Neural cell (in vitro differentiated cells): ENCODE measurements around the gene RAMP2. TPM values are rescaled to one million over a fixed set of nuclear protein-coding genes. Genes with fewer than 3 reads are reported as not detected.
"Not testable (repeated sequence)": the region's sequence is repeated elsewhere in the genome, so short reads cannot be mapped to it uniquely, and the experiment has no call there.

Source experiments
- H2AFZ ChIP-seq: fragments of 200-600, 300-800 bp; sonication (generic), shearing (Covaris generic); 2 replicates; pipeline ENCODE4 v1.6.0; 2014; ENCODE audit warnings: low read depth, mild to moderate bottlenecking, antibody characterized with exemption, low read length, moderate library complexity
- H3F3A ChIP-seq: fragments of 200-600 bp; shearing (Covaris generic); 2 replicates; pipeline ENCODE4 v1.6.1; 2016; ENCODE audit warnings: mild to moderate bottlenecking, moderate library complexity, mixed read lengths, antibody characterized with exemption, low read length; ENCODE audit not compliant: insufficient read depth, poor library complexity, severe bottlenecking
- H3K27ac ChIP-seq: fragments of 200-600, 300-800 bp; sonication (generic), shearing (Covaris generic); 2 replicates; pipeline ENCODE4 v1.5.1; 2014; ENCODE audit warnings: mild to moderate bottlenecking, low read length, moderate library complexity
- H3K27me3 ChIP-seq: fragments of 300-800, 200-600 bp; sonication (generic), shearing (Covaris generic); 2 replicates; pipeline ENCODE4 v1.6.0; 2014; ENCODE audit warnings: mild to moderate bottlenecking, low read depth, low read length, moderate library complexity; ENCODE audit not compliant: insufficient read depth
- H3K36me3 ChIP-seq: fragments of 300-800, 200-600 bp; sonication (generic), shearing (Covaris generic); 2 replicates; pipeline ENCODE4 v1.5.1; 2014; ENCODE audit warnings: mild to moderate bottlenecking, antibody characterized with exemption, low read length, moderate library complexity; ENCODE audit not compliant: insufficient read depth
- H3K4me2 ChIP-seq: fragments of 300-800, 200-600 bp; sonication (generic), shearing (Covaris generic); 2 replicates; pipeline ENCODE4 v1.6.0; 2014; ENCODE audit warnings: mild to moderate bottlenecking, low read length
- H3K4me3 ChIP-seq: fragments of 300-800, 200-600 bp; sonication (generic), shearing (Covaris generic); 2 replicates; pipeline ENCODE4 v1.5.1; 2014; ENCODE audit warnings: mild to moderate bottlenecking, low read length, moderate library complexity
- H3K79me2 ChIP-seq: fragments of 200-600 bp; shearing (Covaris generic); replicated peaks from 2 replicates; pipeline ENCODE4 v1.6.0; 2014; ENCODE audit warnings: mild to moderate bottlenecking, low read length, moderate library complexity; ENCODE audit not compliant: insufficient read depth
- H3K9ac ChIP-seq: fragments of 300-800, 200-600 bp; sonication (generic), shearing (Covaris generic); 2 replicates; pipeline ENCODE4 v1.6.1; 2016; ENCODE audit warnings: mild to moderate bottlenecking, low read length, mixed read lengths
- H3K9me2 ChIP-seq: fragments of 200-600 bp; shearing (Covaris generic); 2 replicates; pipeline ENCODE4 v1.6.1; 2016; ENCODE audit warnings: mild to moderate bottlenecking, low read length, mixed read lengths; ENCODE audit not compliant: insufficient read depth
- H3K9me3 ChIP-seq: fragments of 200-600, 300-800 bp; sonication (generic), shearing (Covaris generic); 2 replicates; pipeline ENCODE4 v1.6.1; 2016; ENCODE audit warnings: mild to moderate bottlenecking, mixed run types, low read length, moderate library complexity, mixed read lengths
- H4K20me1 ChIP-seq: fragments of 200-600 bp; shearing (Covaris generic); 2 replicates; pipeline ENCODE4 v1.6.1; 2016; ENCODE audit warnings: mild to moderate bottlenecking, mixed run types; ENCODE audit not compliant: insufficient read depth
- CTCF ChIP-seq: fragments of 450-650 bp; IDR thresholded peaks from 2 replicates; pipeline ENCODE4 v1.5.1; 2014; ENCODE audit warnings: antibody characterized with exemption, mild to moderate bottlenecking, moderate library complexity; ENCODE audit not compliant: poor library complexity, severe bottlenecking
- EP300 ChIP-seq: fragments of 450-650 bp; conservative IDR thresholded peaks from 2 replicates; pipeline ENCODE4 v1.6.1; 2014; ENCODE audit warnings: antibody characterized with exemption, mild to moderate bottlenecking, moderate library complexity; ENCODE audit not compliant: poor library complexity, severe bottlenecking
- EZH2 ChIP-seq: fragments of 200-600, 300-800 bp; shearing (Covaris generic), sonication (generic); IDR thresholded peaks from 2 replicates; pipeline ENCODE4 v1.6.1; 2014; ENCODE audit warnings: antibody characterized with exemption, low read length, borderline replicate concordance, mild to moderate bottlenecking; ENCODE audit not compliant: insufficient read depth, poor library complexity, severe bottlenecking
- MXI1 ChIP-seq: fragments of 450-650 bp; conservative IDR thresholded peaks from 2 replicates; pipeline ENCODE4 v1.6.1; 2014; ENCODE audit warnings: antibody characterized with exemption, mild to moderate bottlenecking; ENCODE audit not compliant: poor library complexity, severe bottlenecking
- POLR2AphosphoS5 ChIP-seq: IDR thresholded peaks from 2 replicates; pipeline ENCODE4 v1.6.1; 2012
- RAD21 ChIP-seq: fragments of 450-650 bp; conservative IDR thresholded peaks from 2 replicates; pipeline ENCODE4 v1.6.1; 2014; ENCODE audit warnings: antibody characterized with exemption, mild to moderate bottlenecking, moderate library complexity
- REST ChIP-seq: IDR thresholded peaks from 2 replicates; pipeline ENCODE4 v1.6.1; 2012; ENCODE audit warnings: borderline replicate concordance
- SMC3 ChIP-seq: fragments of 450-650 bp; conservative IDR thresholded peaks from 2 replicates; pipeline ENCODE4 v1.6.1; 2014; ENCODE audit warnings: antibody characterized with exemption, mild to moderate bottlenecking, moderate library complexity; ENCODE audit not compliant: poor library complexity
- TAF1 ChIP-seq: IDR thresholded peaks from 2 replicates; pipeline ENCODE4 v1.6.1; 2012; ENCODE audit warnings: low read depth
- polyA plus RNA-seq: library from polyadenylated mRNA; depleted of rRNA; stranded (reverse); fragments of >200 nt; gene quantifications from 2 replicates; pipeline ENCODE4 v1.2.3, GENCODE V29; 2014

The RAMP2 gene
- polyA plus RNA-seq, 1 donor from 2014 or later: 2.1 TPM

GRCh38 chr17:42740699-42741098, 20.3 kb upstream of the RAMP2 start:
- Histone ChIP-seq H3K79me2 (peaks cover 13% of the 10 kb centered on the region), H3K4me3 (no peak overlapping the region), H2AFZ (no peak overlapping the region), H3F3A (no peaks in the 10 kb centered on the region), H3K27ac (no peak overlapping the region), H3K9ac (no peak overlapping the region), H3K9me3 (no peaks in the 10 kb centered on the region), H3K36me3 (no peaks in the 10 kb centered on the region), H3K9me2 (no peaks in the 10 kb centered on the region), H4K20me1 (no peaks in the 10 kb centered on the region), H3K4me2 (no peak overlapping the region), H3K27me3 (no peaks in the 10 kb centered on the region)
- TF ChIP-seq REST (no peak), EZH2 (no peak), MXI1 (no peak), POLR2AphosphoS5 (no peak), EP300 (no peak), SMC3 (no peak), TAF1 (no peak), CTCF (no peak)

GRCh38 chr17:42742916-42743315, 18.1 kb upstream of the RAMP2 start:
- not testable (repeated sequence) for H4K20me1 ChIP-seq, H3K27ac ChIP-seq, H3K9me2 ChIP-seq, H3K27me3 ChIP-seq, H2AFZ ChIP-seq, H3K36me3 ChIP-seq, H3F3A ChIP-seq, H3K4me2 ChIP-seq, H3K4me3 ChIP-seq, H3K9ac ChIP-seq, H3K9me3 ChIP-seq
- H3K79me2 ChIP-seq: peaks cover 13% of the 10 kb centered on the region

GRCh38 chr17:42743595-42744282, 17.3 kb upstream of the RAMP2 start:
- H3K36me3 ChIP-seq: no peaks in the 10 kb centered on the region
- peak overlapping the region; percentile 81 for H3K27ac ChIP-seq
- no peaks in the 10 kb centered on the region for H3K9me2 ChIP-seq
- no peaks in the 10 kb centered on the region for H3F3A ChIP-seq
- H3K4me3 ChIP-seq: peak overlapping the region; percentile 91
- H3K9me3 ChIP-seq: no peaks in the 10 kb centered on the region
- no peaks in the 10 kb centered on the region for H4K20me1 ChIP-seq
- peak overlapping the region; percentile 86 for H3K9ac ChIP-seq
- peak overlapping the region; percentile 66 for H3K4me2 ChIP-seq
- H2AFZ ChIP-seq: peak overlapping the region; percentile 90
- H3K79me2 ChIP-seq: peaks cover 13% of the 10 kb centered on the region
- no peaks in the 10 kb centered on the region for H3K27me3 ChIP-seq
- TF ChIP-seq EZH2 (no peak), TAF1 (no peak), CTCF (no peak), POLR2AphosphoS5 (no peak), RAD21 (no peak), SMC3 (peak; percentile 19)
